ENCODE data around the gene CLDN24. TPM values are rescaled to one million over a fixed set of nuclear protein-coding genes. Genes with fewer than 3 reads are reported as not detected.

Gene CLDN24
- total and polyA plus RNA-seq, 4 donors, result 0.08 TPM; not detected in 3

DNA sequence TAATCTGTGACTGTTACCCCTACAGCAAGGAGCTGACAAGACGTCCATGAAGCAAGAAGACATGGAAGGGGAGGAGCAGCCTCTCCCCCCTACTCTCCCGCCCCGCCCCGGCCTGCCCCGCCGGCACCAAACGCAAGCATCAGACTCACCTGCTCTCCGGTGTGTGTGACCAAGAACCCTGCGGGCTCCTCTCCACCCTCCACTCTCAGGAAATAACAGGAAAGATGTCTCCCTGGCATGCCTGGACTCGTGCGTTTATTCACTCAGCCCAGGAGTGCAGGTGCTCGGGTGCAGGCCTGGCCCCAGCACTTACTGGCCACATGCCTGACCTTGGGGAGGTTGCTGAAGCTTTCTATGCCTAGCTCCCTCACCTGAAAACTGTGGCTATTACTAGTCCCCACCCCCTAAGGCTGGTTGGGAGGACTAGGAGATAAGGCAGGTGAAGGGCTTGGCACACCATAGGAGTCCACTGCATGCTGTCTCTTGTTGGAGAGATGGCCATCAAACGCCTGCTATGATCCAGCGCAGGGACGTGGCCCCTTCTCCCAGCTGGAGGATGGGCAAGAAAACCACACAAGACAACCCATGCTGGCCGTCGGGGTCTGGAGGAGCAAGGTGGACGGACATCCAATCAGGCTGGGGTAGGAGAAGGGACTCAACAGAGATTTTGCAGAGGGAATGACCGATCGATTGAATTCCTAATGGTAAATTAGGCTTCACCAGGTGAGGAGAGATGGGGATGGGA is 34.9 kb upstream of the CLDN24 start:
- no peaks in the 10 kb centered on the region for H3K27me3 ChIP-seq (ENCODE audit: control insufficient read depth in 3 of 3, insufficient read depth in 3 of 3, low read length in 2 of 3)
- H3K4me1 ChIP-seq (ENCODE audit: control insufficient read depth in 5 of 5, insufficient read depth in 5 of 5, low read length in 5 of 5), result no peaks in the 10 kb centered on the region
- H3K27ac ChIP-seq (ENCODE audit: low read depth in 1 of 2, low read length in 1 of 2), result no peak overlapping the region
- no peaks in the 10 kb centered on the region for H3K9me3 ChIP-seq (ENCODE audit: control insufficient read depth in 4 of 4, insufficient read depth in 3 of 4, low read length in 3 of 4)
- no peak for TF ChIP-seq CTCF (IDR thresholded peaks at IDR 0.05; ENCODE audit: control extremely low read depth, extremely low read depth)
- ATAC-seq (ENCODE audit: insufficient read depth, low FRiP score) (no peak), DNase-seq (no peak)
- H3K4me3 ChIP-seq, result no peak overlapping the region
- no peaks in the 10 kb centered on the region for H3K36me3 ChIP-seq (ENCODE audit: control insufficient read depth in 4 of 4, insufficient read depth in 4 of 4, low read length in 4 of 4)
- H3K9ac ChIP-seq (ENCODE audit: insufficient read depth in 1 of 2, low read length in 2 of 2), result no peak overlapping the region
- 87 to 93% methylated on average over 20 of the region's 20 CpGs for WGBS, 2 donors

GRCh38 chr4:183356173-183356830 is 34.1 kb upstream of the CLDN24 start:
- Histone ChIP-seq H3K36me3 (ENCODE audit: control insufficient read depth in 4 of 4, insufficient read depth in 4 of 4, low read length in 4 of 4) (no peaks in the 10 kb centered on the region), H3K4me1 (ENCODE audit: control insufficient read depth in 5 of 5, insufficient read depth in 5 of 5, low read length in 5 of 5) (no peaks in the 10 kb centered on the region), H3K4me3 (no peak overlapping the region), H3K9me3 (ENCODE audit: control insufficient read depth in 4 of 4, insufficient read depth in 3 of 4, low read length in 3 of 4) (no peaks in the 10 kb centered on the region), H3K9ac (ENCODE audit: insufficient read depth in 1 of 2, low read length in 2 of 2) (no peak overlapping the region), H3K27ac (ENCODE audit: low read depth in 1 of 2, low read length in 1 of 2) (no peak overlapping the region), H3K27me3 (ENCODE audit: control insufficient read depth in 3 of 3, insufficient read depth in 3 of 3, low read length in 2 of 3) (no peaks in the 10 kb centered on the region)
- WGBS, 2 donors, result 88 to 90% methylated on average over 20 of the region's 20 CpGs
- no peak for ATAC-seq (ENCODE audit: insufficient read depth, low FRiP score)
- DNase-seq, result no peak
- TF ChIP-seq CTCF (IDR thresholded peaks at IDR 0.05; ENCODE audit: control extremely low read depth, extremely low read depth), result no peak

- DNase-seq, result no peak
Measured at GRCh38 chr4:183355405-183355804, 33.2 kb upstream of the CLDN24 start.

More at GRCh38 chr4:183355405-183355804, 33.2 kb upstream of the CLDN24 start:
- 64 to 84% methylated on average over 4 of the region's 4 CpGs for WGBS, 2 donors
- ATAC-seq (ENCODE audit: insufficient read depth, low FRiP score), result peak; percentile 24
- H3K4me3 ChIP-seq, result no peak overlapping the region
- no peak for TF ChIP-seq CTCF (IDR thresholded peaks at IDR 0.05; ENCODE audit: control extremely low read depth, extremely low read depth)
- H3K9me3 ChIP-seq (ENCODE audit: control insufficient read depth in 4 of 4, insufficient read depth in 3 of 4, low read length in 3 of 4), result no peaks in the 10 kb centered on the region
- H3K36me3 ChIP-seq (ENCODE audit: control insufficient read depth in 4 of 4, insufficient read depth in 4 of 4, low read length in 4 of 4), result no peaks in the 10 kb centered on the region
- no peak overlapping the region for H3K9ac ChIP-seq (ENCODE audit: insufficient read depth in 1 of 2, low read length in 2 of 2)
- H3K27me3 ChIP-seq (ENCODE audit: control insufficient read depth in 3 of 3, insufficient read depth in 3 of 3, low read length in 2 of 3), result no peaks in the 10 kb centered on the region
- no peaks in the 10 kb centered on the region for H3K4me1 ChIP-seq (ENCODE audit: control insufficient read depth in 5 of 5, insufficient read depth in 5 of 5, low read length in 5 of 5)
- H3K27ac ChIP-seq (ENCODE audit: low read depth in 1 of 2, low read length in 1 of 2), result no peak overlapping the region

Data from lung (tissue), 12 donors.